OCI-LY1 (cell line): ENCODE results near the gene RC3H2.

ENCODE experiments used
- CTCF ChIP-seq: fragments of 200-600 bp; sonication (generic), shearing (Covaris generic); IDR thresholded peaks from 2 replicates; pipeline ENCODE4 v1.5.1; 2017; ENCODE audit warnings: mild to moderate bottlenecking, antibody characterized with exemption, low read length, moderate library complexity, mixed read lengths
- EZH2 ChIP-seq: fragments of 200-600 bp; sonication (generic), shearing (Covaris generic); IDR thresholded peaks from 2 replicates; pipeline ENCODE4 v1.8.0; 2017; ENCODE audit warnings: borderline replicate concordance, mixed run types, mild to moderate bottlenecking, antibody characterized with exemption, low read length, moderate library complexity, mixed read lengths

GRCh38 chr9:122939601-122940000, 34.4 kb upstream of the RC3H2 start:
- TF ChIP-seq CTCF (no peak), EZH2 (no peak)
